B cell (primary cell): ENCODE data around the gene SLC29A4. TPM values are rescaled to one million over a fixed set of nuclear protein-coding genes. Genes with fewer than 3 reads are reported as not detected.
"Not testable (repeated sequence)": the region's sequence is repeated elsewhere in the genome, so short reads cannot be mapped to it uniquely, and the experiment has no call there.

Experiments
- ATAC-seq: fragments of 200-7000 bp; cut with Tn5 transposase; one replicate; pipeline ENCODE4 v1.10.0; 2021; ENCODE audit warnings: low read depth, mild to moderate bottlenecking, moderate number of reproducible peaks, moderate library complexity
- CTCF ChIA-PET: fragments of 350-600 bp; sonication (Branson Sonifier 250); formaldehyde crosslinking; loops from one replicate; lab custom pipeline; 2021; ENCODE audit warnings: antibody characterized with exemption, inconsistent platforms; lab: Charles Lee
- POLR2A ChIA-PET: fragments of 350-600 bp; sonication (Branson Sonifier 250); formaldehyde crosslinking; loops from one replicate; lab custom pipeline; 2021; ENCODE audit warnings: antibody characterized with exemption; lab: Charles Lee
- DNase-seq: peaks from one replicate; pipeline ENCODE4 v3.0.0; 2013
- H2AFZ ChIP-seq: 2 replicates; pipeline ENCODE4 v1.6.1; 2012; ENCODE audit warnings: mild to moderate bottlenecking, low read depth, low read length; ENCODE audit not compliant: insufficient read depth, poor library complexity, severe bottlenecking
- H3K27ac ChIP-seq, 2 donors: 1 replicate in 1 of 2; 2 replicates in 1 of 2; pipeline ENCODE4 v1.5.1; 2012 to 2013; ENCODE audit warnings: low read length in 2 of 2, mild to moderate bottlenecking in 2 of 2, moderate library complexity in 1 of 2
- H3K27me3 ChIP-seq, 4 experiments: fragments of 200-600 bp in 1 of 4; sonication (generic) in 1 of 4; replicated peaks in 1 of 4; 1 replicate in 2 of 4; 2 replicates in 2 of 4; pipeline versions ENCODE4 v1.6.1 to v1.7.0; 2013 to 2016; ENCODE audit warnings: low read length in 3 of 4, mild to moderate bottlenecking in 2 of 4, mixed read lengths in 1 of 4, moderate library complexity in 1 of 4; ENCODE audit not compliant: insufficient read depth in 4 of 4, control insufficient read depth in 3 of 4; ENCODE audit errors: control extremely low read depth in 1 of 4
- H3K36me3 ChIP-seq, 2 experiments: replicated peaks in 1 of 2; 1 replicate in 1 of 2; 2 replicates in 1 of 2; pipeline versions ENCODE4 v1.6.1 to v1.7.1; 2013; ENCODE audit warnings: low read length in 1 of 2; ENCODE audit not compliant: insufficient read depth in 2 of 2, control insufficient read depth in 1 of 2; ENCODE audit errors: control extremely low read depth in 1 of 2, extremely low read depth in 1 of 2
- H3K4me1 ChIP-seq, 2 donors: fragments of 200-600 bp in 1 of 2; sonication (generic) in 1 of 2; 1 replicate in 1 of 2; 2 replicates in 1 of 2; pipeline versions ENCODE4 v1.5.1 to v1.6.1; 2013 to 2017; ENCODE audit warnings: low read length in 2 of 2; ENCODE audit not compliant: control insufficient read depth in 2 of 2, insufficient read depth in 2 of 2
- H3K4me2 ChIP-seq: replicated peaks from 2 replicates; pipeline ENCODE3; 2012; ENCODE audit warnings: mild to moderate bottlenecking, low read depth, low read length; ENCODE audit not compliant: poor library complexity, severe bottlenecking
- H3K4me3 ChIP-seq, 5 experiments: fragments of 200-600 bp in 1 of 5; sonication (generic) in 1 of 5; 1 replicate in 3 of 5; 2 replicates in 2 of 5; pipeline versions ENCODE4 v1.5.1 to v1.7.0; 2011 to 2016; ENCODE audit warnings: low read length in 4 of 5, mild to moderate bottlenecking in 4 of 5, low read depth in 2 of 5, control low read depth in 1 of 5, moderate library complexity in 1 of 5; ENCODE audit not compliant: insufficient read depth in 1 of 5; ENCODE audit errors: control extremely low read depth in 1 of 5, extremely low read depth in 1 of 5
- H3K79me2 ChIP-seq: fragments of 200-600 bp; sonication (generic); one replicate; pipeline ENCODE4 v1.6.0; 2016; ENCODE audit warnings: low read length; ENCODE audit not compliant: control insufficient read depth, insufficient read depth
- H3K9ac ChIP-seq: fragments of 200-600 bp; sonication (generic); 2 replicates; pipeline ENCODE4 v1.6.1; 2017; ENCODE audit warnings: mild to moderate bottlenecking, low read length, moderate library complexity
- H3K9me3 ChIP-seq, 3 donors: one replicate each; pipeline versions ENCODE4 v1.6.1 to v1.7.1; 2013; ENCODE audit warnings: low read length in 2 of 3; ENCODE audit not compliant: control insufficient read depth in 2 of 3, insufficient read depth in 1 of 3; ENCODE audit errors: control extremely low read depth in 1 of 3
- H4K20me1 ChIP-seq: 2 replicates; pipeline ENCODE4 v1.6.0; 2012; ENCODE audit warnings: mild to moderate bottlenecking, low read length; ENCODE audit not compliant: insufficient read depth, control insufficient read depth, poor library complexity, severe bottlenecking
- H3K27ac Mint-ChIP-seq: one replicate; pipeline ENCODE4 v1.8.0; 2021; ENCODE audit warnings: mixed read lengths
- H3K27me3 Mint-ChIP-seq: one replicate; pipeline ENCODE4 v1.8.0; 2021; ENCODE audit warnings: mixed read lengths
- H3K4me1 Mint-ChIP-seq: one replicate; pipeline ENCODE4 v1.8.0; 2021; ENCODE audit warnings: mixed read lengths
- H3K4me3 Mint-ChIP-seq: one replicate; pipeline ENCODE4 v1.8.0; 2021; ENCODE audit warnings: mixed read lengths
- H3K9me3 Mint-ChIP-seq: one replicate; pipeline ENCODE4 v1.8.0; 2022; ENCODE audit warnings: mixed read lengths; ENCODE audit not compliant: insufficient read depth
- CTCF ChIP-seq: fragments of 200-600 bp; IDR thresholded peaks from one replicate; pipeline ENCODE4 v1.8.0; 2022; ENCODE audit warnings: antibody characterized with exemption, mild to moderate bottlenecking
- EZH2 ChIP-seq: IDR thresholded peaks from 2 replicates; pipeline ENCODE4 v1.6.1; 2012; ENCODE audit warnings: borderline replicate concordance, low read depth, mild to moderate bottlenecking, moderate library complexity, low read length; ENCODE audit not compliant: insufficient read depth, poor library complexity, severe bottlenecking
- WGBS: methylation state at CpG from one replicate; pipeline ENCODE4 v1.1.5; 2013; ENCODE audit warnings: missing lambda C conversion rate; ENCODE audit not compliant: insufficient coverage; 5-methylcytosine and 5-hydroxymethylcytosine counted together
- intact Hi-C: fragments of 100-400 bp; cut with micrococcal nuclease; formaldehyde crosslinking; loops from one replicate; pipeline ENCODE4 v1.10.0; 2022
- polyA plus RNA-seq: library from polyadenylated mRNA; depleted of rRNA; stranded (reverse); fragments of >200 nt; gene quantifications from 2 replicates; pipeline ENCODE4 v1.2.3, GENCODE V29; 2012
- total RNA-seq, 2 donors: library from RNA; stranded (reverse); fragments of 120-200 nt in 1 of 2; gene quantifications; 1 replicate in 1 of 2; 2 replicates in 1 of 2; pipeline versions ENCODE4 v1.2.3 to v1.2.4, GENCODE V29; 2013 to 2022

SLC29A4 gene
- total and polyA plus RNA-seq, 2 donors (not counting 1 experiment from before 2014, with no cell fraction given): 0.21 to 0.67 TPM

- no peak overlapping the region for H3K4me3 ChIP-seq
- WGBS: 90% methylated on average over 5 of the region's 7 CpGs
- intact Hi-C loops: no loop called here
- ATAC-seq: no peak
- H3K4me2 ChIP-seq: no peak overlapping the region
- Mint-ChIP-seq H3K9me3 (peaks cover under 1% of the 10 kb centered on the region), H3K4me3 (no peak overlapping the region), H3K27me3 (peaks cover 13% of the 10 kb centered on the region), H3K27ac (no peak overlapping the region), H3K4me1 (peaks cover under 1% of the 10 kb centered on the region)
- TF ChIP-seq EZH2 (no peak), CTCF (no peak)
- POLR2A ChIA-PET: no interaction called here
- no peaks in the 10 kb centered on the region for H3K79me2 ChIP-seq
- H3K36me3 ChIP-seq: no peaks in the 10 kb centered on the region
- no peak overlapping the region for H3K27ac ChIP-seq
- H2AFZ ChIP-seq: no peak overlapping the region
- no peak overlapping the region for H3K9ac ChIP-seq
- CTCF ChIA-PET: no interaction called here
- H3K27me3 ChIP-seq: peaks cover 0 to 10% (median 2%) of the 10 kb centered on the region in 4 experiments
- DNase-seq: no peak
- H4K20me1 ChIP-seq: no peaks in the 10 kb centered on the region
- peaks cover 0 to 8% (median 0%) of the 10 kb centered on the region in 3 donors for H3K9me3 ChIP-seq
- H3K4me1 ChIP-seq: no peaks in the 10 kb centered on the region
Measured at GRCh38 chr7:5289355-5289754, 6.6 kb downstream of the SLC29A4 start.

GRCh38 chr7:5291301-5291700 is 8.6 kb downstream of the SLC29A4 start:
- TF ChIP-seq EZH2: no peak
- TF ChIP-seq CTCF: no peak
- Histone ChIP-seq H3K4me3 (no peak overlapping the region), H3K36me3 (no peaks in the 10 kb centered on the region), H3K9ac (no peak overlapping the region), H3K27me3 (peaks cover 0 to 7% (median 2%) of the 10 kb centered on the region in 4 experiments), H3K27ac (no peak overlapping the region), H2AFZ (no peak overlapping the region), H3K4me1 (peaks cover 0 to 4% of the 10 kb centered on the region in 2 donors), H3K79me2 (no peaks in the 10 kb centered on the region), H3K4me2 (no peak overlapping the region), H3K9me3 (peaks cover 0 to 23% (median 3%) of the 10 kb centered on the region in 3 donors), H4K20me1 (no peaks in the 10 kb centered on the region)
- intact Hi-C loops: no loop called here
- H3K27ac Mint-ChIP-seq: no peak overlapping the region
- ChIA-PET POLR2A (no interaction called here), CTCF (no interaction called here)
- 87% methylated on average over 6 of the region's 8 CpGs for WGBS
- H3K4me3 Mint-ChIP-seq: no peak overlapping the region
- DNase-seq (no peak), ATAC-seq (no peak)
- H3K4me1 Mint-ChIP-seq: peaks cover 6% of the 10 kb centered on the region
- peaks cover 18% of the 10 kb centered on the region for H3K27me3 Mint-ChIP-seq
- H3K9me3 Mint-ChIP-seq: peaks cover 6% of the 10 kb centered on the region

DNA sequence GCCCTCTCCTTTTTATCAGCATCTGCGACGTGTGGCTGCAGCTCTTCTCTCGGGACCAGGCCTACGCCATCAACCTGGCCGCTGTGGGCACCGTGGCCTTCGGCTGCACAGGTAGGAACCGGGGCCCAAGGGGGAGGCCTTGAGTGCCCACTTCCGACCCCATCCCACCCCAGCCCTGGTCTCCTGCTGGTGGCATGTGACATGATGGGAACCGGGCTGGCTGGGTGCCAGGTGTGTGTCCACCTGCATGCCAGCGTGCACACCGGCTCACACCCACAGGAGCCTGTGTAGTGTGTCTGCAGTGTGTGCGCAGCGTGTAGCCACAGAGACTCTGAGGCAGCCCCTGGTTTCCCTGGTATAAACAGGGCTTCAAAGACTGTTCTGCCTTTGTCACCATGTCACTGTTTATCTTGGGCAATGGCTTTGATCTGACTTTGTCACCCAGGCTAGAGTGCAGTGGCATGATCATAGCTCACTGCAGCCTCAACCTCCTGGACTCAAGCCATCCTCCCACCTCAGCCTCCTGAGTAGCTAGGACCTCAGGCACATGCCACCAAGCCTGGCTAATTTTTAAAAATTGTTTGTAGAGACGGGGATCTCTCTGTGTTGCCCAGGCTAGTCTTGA is 9.1 kb downstream of the SLC29A4 start:
- H3K4me3 Mint-ChIP-seq, intact Hi-C loops, POLR2A ChIA-PET, H3K4me3 ChIP-seq, H4K20me1 ChIP-seq, H3K9me3 Mint-ChIP-seq, H3K27ac Mint-ChIP-seq, H3K27ac ChIP-seq, H3K36me3 ChIP-seq, H3K4me2 ChIP-seq, H3K4me1 ChIP-seq, DNase-seq, H3K9ac ChIP-seq, H3K4me1 Mint-ChIP-seq, H2AFZ ChIP-seq, H3K79me2 ChIP-seq, ATAC-seq, H3K27me3 ChIP-seq, CTCF ChIA-PET: not testable (repeated sequence)
- H3K27me3 Mint-ChIP-seq: peaks cover 16% of the 10 kb centered on the region
- peaks cover 0 to 23% (median 3%) of the 10 kb centered on the region in 3 donors for H3K9me3 ChIP-seq
- WGBS: 68% methylated on average over 7 of the region's 15 CpGs
